KMS-11 (cell line): Measurements from ENCODE around the gene TMEM245.

ENCODE experiments used
- H2AFZ ChIP-seq: fragments of 200-600 bp; sonication (generic); 2 replicates; pipeline ENCODE4 v1.6.1; 2016; ENCODE audit warnings: antibody characterized with exemption, mixed run types, low read depth
- H3K27ac ChIP-seq: fragments of 200-600 bp; sonication (generic); 2 replicates; pipeline ENCODE4 v1.6.1; 2016; ENCODE audit warnings: mild to moderate bottlenecking, mixed run types
- H3K27me3 ChIP-seq: fragments of 200-600 bp; sonication (generic); 2 replicates; pipeline ENCODE4 v1.6.1; 2017; ENCODE audit warnings: mild to moderate bottlenecking, low read depth, mixed run types, moderate library complexity; ENCODE audit not compliant: insufficient read depth
- H3K36me3 ChIP-seq: fragments of 200-600 bp; sonication (generic); 2 replicates; pipeline ENCODE4 v1.6.1; 2017; ENCODE audit warnings: mild to moderate bottlenecking, mixed run types; ENCODE audit not compliant: insufficient read depth
- H3K4me1 ChIP-seq: fragments of 200-600 bp; sonication (generic); 2 replicates; pipeline ENCODE4 v1.6.1; 2016; ENCODE audit warnings: mild to moderate bottlenecking, low read depth, mixed run types; ENCODE audit not compliant: poor library complexity, severe bottlenecking
- H3K4me2 ChIP-seq: fragments of 200-600 bp; sonication (generic); 2 replicates; pipeline ENCODE4 v1.7.0; 2016; ENCODE audit warnings: mild to moderate bottlenecking, mixed run types
- H3K4me3 ChIP-seq: fragments of 200-600 bp; sonication (generic); IDR thresholded peaks from 2 replicates; pipeline ENCODE4 v1.6.1; 2017; ENCODE audit warnings: low read depth, low read length, mixed read lengths; ENCODE audit not compliant: insufficient read depth
- H3K79me2 ChIP-seq: fragments of 200-600 bp; sonication (generic); 2 replicates; pipeline ENCODE4 v1.6.1; 2016; ENCODE audit warnings: low read depth, mixed run types; ENCODE audit not compliant: insufficient read depth
- H3K9ac ChIP-seq: fragments of 200-600 bp; sonication (generic); 2 replicates; pipeline ENCODE4 v1.6.1; 2016; ENCODE audit warnings: mild to moderate bottlenecking, mixed run types
- H4K20me1 ChIP-seq: fragments of 200-600 bp; sonication (generic); 2 replicates; pipeline ENCODE4 v1.6.1; 2016; ENCODE audit warnings: mild to moderate bottlenecking, mixed run types; ENCODE audit not compliant: insufficient read depth
- TF ChIP-seq, protein P1 (sequence below): fragments of 200-600 bp; sonication (generic); conservative IDR thresholded peaks from 2 replicates; pipeline ENCODE4 v1.6.1; 2017; ENCODE audit warnings: low read depth, mild to moderate bottlenecking, antibody characterized with exemption, low read length, moderate library complexity, mixed read lengths

The TMEM245 gene

DNA sequence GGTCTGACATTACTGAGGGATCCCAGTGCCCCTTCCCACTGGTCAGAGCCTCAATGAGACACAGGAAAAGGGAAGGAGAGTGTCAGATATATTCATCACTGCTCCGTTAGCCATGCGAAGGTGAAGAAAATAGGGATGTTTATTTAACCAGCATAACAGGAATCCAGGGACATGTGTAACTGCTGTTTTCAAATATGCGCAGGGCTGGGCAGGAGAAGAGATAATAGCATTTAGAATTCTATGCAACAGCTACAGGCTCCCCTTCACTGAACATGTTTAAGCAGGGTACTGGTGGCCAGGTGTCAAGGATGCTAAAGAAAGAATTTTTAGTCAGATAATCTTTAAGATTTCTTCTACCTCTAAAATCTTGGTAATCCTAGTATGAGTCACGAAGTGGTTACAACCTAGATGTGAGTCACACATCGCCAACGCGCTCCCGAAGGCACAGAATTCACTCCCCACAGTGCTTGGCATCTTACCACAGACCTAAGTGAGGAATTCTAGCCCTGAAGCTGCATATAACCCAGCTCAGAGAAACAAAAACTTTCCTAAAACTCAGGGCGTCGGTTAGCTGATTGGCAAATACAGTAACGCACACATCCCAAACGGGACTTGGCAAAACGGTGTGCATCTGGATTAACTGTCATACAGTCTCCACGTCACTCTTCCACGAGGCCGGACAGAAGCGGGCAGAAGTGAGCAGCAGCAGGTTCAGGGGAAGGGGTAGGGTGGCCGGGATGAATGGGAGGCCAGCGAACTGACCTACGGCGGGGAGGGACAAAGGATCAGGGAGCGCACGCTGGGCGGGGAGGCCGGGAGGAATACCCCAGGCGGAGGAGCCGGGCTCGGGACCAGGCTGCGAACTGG, 107.5 kb downstream of the TMEM245 start:
- H3K36me3 ChIP-seq = no peaks in the 10 kb centered on the region
- H3K79me2 ChIP-seq = peaks cover 29% of the 10 kb centered on the region; the same call in 1 of the 2 replicates
- no peaks in the 10 kb centered on the region for H3K27me3 ChIP-seq
- H3K4me3 ChIP-seq = no peak overlapping the region
- peak overlapping the region; percentile 76 for H2AFZ ChIP-seq
- peak overlapping the region; percentile 75 for H3K4me2 ChIP-seq
- peak overlapping the region; percentile 60 for H3K27ac ChIP-seq
- peaks cover 33% of the 10 kb centered on the region for H3K4me1 ChIP-seq
- no peaks in the 10 kb centered on the region for H4K20me1 ChIP-seq
- TF ChIP-seq, protein P1, sequence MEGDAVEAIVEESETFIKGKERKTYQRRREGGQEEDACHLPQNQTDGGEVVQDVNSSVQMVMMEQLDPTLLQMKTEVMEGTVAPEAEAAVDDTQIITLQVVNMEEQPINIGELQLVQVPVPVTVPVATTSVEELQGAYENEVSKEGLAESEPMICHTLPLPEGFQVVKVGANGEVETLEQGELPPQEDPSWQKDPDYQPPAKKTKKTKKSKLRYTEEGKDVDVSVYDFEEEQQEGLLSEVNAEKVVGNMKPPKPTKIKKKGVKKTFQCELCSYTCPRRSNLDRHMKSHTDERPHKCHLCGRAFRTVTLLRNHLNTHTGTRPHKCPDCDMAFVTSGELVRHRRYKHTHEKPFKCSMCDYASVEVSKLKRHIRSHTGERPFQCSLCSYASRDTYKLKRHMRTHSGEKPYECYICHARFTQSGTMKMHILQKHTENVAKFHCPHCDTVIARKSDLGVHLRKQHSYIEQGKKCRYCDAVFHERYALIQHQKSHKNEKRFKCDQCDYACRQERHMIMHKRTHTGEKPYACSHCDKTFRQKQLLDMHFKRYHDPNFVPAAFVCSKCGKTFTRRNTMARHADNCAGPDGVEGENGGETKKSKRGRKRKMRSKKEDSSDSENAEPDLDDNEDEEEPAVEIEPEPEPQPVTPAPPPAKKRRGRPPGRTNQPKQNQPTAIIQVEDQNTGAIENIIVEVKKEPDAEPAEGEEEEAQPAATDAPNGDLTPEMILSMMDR = no peak
- H3K9ac ChIP-seq = peak overlapping the region; percentile 86

DNA sequence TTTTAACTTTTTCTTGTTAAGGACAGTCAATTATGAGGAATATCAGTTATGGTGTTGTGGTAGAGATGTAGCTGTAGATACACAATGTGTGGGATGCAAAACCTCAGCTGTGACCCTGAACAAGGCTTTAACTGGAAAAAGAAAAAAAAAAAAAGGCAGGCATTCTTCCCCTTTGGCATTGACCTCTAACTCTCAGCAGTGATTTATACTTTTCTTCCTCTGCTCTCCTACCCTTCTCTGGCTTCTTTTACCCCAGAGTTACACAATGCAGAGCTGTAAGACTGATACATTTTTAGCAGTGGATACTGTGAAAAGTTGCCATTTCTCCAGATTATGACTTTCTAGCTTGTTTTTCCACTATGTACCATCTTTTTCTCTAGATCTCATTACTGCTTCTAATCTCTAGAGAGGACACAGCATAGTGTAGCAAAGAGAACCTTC, 108.5 kb downstream of the TMEM245 start:
- peaks cover 33% of the 10 kb centered on the region for H3K4me1 ChIP-seq
- no peak overlapping the region; the same call in 1 of the 2 replicates for H3K27ac ChIP-seq
- peak overlapping the region; percentile 75; the same call in 1 of the 2 replicates for H3K4me2 ChIP-seq
- no peak overlapping the region for H3K4me3 ChIP-seq
- TF ChIP-seq, protein P1 = no peak
- H3K36me3 ChIP-seq = no peaks in the 10 kb centered on the region
- H3K9ac ChIP-seq = no peak overlapping the region
- peaks cover 29% of the 10 kb centered on the region; the same call in 1 of the 2 replicates for H3K79me2 ChIP-seq
- no peaks in the 10 kb centered on the region for H4K20me1 ChIP-seq
- H2AFZ ChIP-seq = no peak overlapping the region
- no peaks in the 10 kb centered on the region for H3K27me3 ChIP-seq

DNA sequence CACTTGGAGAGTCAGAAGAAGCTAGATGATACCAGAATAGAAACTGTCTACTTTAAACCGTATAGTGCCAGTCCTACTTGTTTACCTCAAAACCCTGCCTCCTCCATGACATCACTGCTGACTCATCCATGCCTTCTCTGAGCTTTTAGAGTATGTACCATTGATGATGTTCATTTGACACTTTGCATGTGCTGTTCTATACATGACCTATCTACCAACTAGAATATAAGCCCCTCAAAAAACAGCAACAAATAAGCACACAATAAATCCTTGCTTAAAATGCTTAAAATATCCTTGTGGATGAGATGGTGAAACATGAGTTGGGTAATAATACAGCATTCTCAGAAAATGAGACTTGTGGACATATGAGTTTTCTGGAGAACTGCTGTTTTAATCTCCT, 109.0 kb downstream of the TMEM245 start:
- Histone ChIP-seq H3K79me2 (peaks cover 29% of the 10 kb centered on the region; the same call in 1 of the 2 replicates), H2AFZ (no peak overlapping the region), H3K36me3 (no peaks in the 10 kb centered on the region), H3K9ac (no peak overlapping the region), H3K27me3 (no peaks in the 10 kb centered on the region), H3K4me1 (peaks cover 33% of the 10 kb centered on the region), H3K4me2 (peak overlapping the region; percentile 75), H3K27ac (no peak overlapping the region; the same call in 1 of the 2 replicates), H4K20me1 (no peaks in the 10 kb centered on the region), H3K4me3 (no peak overlapping the region)
- TF ChIP-seq, protein P1 = no peak

DNA sequence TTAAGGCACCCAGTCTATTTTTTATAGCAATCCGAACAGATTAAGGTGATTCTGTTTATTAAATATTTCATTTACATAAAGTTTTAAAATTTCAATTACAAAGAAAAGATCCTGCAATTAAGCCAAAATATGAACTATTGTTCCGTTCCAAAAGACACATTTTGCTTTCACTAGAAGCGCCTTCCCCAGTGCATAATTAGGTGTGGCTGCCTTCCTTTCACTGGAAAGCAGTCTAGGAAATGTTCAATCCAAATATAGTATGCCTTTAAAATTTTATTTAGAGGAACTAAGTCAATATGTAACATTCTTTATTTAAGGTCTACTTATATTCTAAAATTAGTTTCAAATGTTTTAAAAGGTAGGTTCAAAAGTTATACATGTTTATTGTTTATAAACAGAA, 114.1 kb downstream of the TMEM245 start:
- Histone ChIP-seq H3K79me2 (peaks cover 15% of the 10 kb centered on the region; the same call in 1 of the 2 replicates), H3K4me2 (no peak overlapping the region), H3K9ac (no peak overlapping the region), H3K4me3 (no peak overlapping the region), H3K4me1 (peaks cover 15% of the 10 kb centered on the region), H3K27me3 (no peaks in the 10 kb centered on the region), H2AFZ (no peak overlapping the region), H4K20me1 (no peaks in the 10 kb centered on the region), H3K36me3 (no peaks in the 10 kb centered on the region), H3K27ac (no peak overlapping the region)
- TF ChIP-seq, protein P1 = no peak
